IPS-18c (cell line): Measurements from ENCODE around the gene RIN3.

Experiments
- H3K4me3 ChIP-seq: 2 replicates; pipeline ENCODE4 v1.7.0; 2013; ENCODE audit warnings: low read depth, mild to moderate bottlenecking, low read length, moderate library complexity; ENCODE audit not compliant: insufficient read depth
- H3K9me3 ChIP-seq: one replicate; pipeline ENCODE4 v1.6.1; 2013; ENCODE audit warnings: mild to moderate bottlenecking, low read length, moderate library complexity; ENCODE audit not compliant: control insufficient read depth, insufficient read depth

Gene RIN3

GRCh38 chr14:92513204-92513965 is at the start of gene RIN3:
TSS of gene RIN3 (plus strand) at chr14:92513781. CDS start at chr14:92513933, 152 bp downstream.
- H3K9me3 ChIP-seq = no peaks in the 10 kb centered on the region
- H3K4me3 ChIP-seq = peak within 1 kb of the TSS; percentile 67

DNA sequence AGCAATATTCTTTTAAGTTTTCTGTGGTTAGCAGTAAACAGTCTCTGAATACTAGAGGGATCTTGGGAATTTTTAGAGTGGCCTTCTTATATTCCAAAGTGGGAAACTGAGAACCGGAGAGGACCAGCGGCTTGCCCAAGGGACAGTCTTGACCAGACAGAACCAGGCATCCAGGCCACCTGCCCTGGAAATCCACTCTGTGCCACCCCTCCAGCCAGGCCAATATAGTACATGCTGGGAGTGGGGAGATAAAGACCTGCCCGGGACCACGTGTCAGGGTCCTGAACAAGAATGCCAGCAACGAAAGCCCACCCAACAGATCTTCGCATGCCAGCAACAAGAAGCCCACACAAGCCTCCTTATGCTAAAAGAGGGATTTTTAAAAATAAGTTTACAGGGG is 49.4 kb upstream of the RIN3 start:
- no peaks in the 10 kb centered on the region for H3K9me3 ChIP-seq
- H3K4me3 ChIP-seq = no peak overlapping the region

DNA sequence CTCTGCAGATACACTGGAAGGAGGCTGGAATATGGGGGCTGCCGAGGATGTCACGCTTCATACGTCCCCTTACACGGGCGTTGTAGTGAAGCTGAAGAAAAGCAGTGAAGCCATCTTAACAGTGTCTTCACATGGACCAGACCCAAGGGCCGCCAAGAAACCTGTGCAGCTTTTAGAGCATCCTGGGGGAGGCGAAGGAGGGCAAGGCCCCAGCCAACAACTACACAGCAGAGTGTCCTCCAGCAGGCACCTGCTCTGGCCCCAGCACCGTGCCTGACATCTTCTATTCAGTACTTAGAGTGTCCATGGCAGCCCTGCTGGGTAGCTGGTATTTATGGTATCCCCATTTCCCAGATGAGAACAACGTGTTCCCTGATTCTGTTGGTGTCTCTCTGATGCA is 48.9 kb upstream of the RIN3 start:
- H3K9me3 ChIP-seq = no peaks in the 10 kb centered on the region
- no peak overlapping the region for H3K4me3 ChIP-seq

GRCh38 chr14:92465353-92466055 is 48.1 kb upstream of the RIN3 start:
- no peak overlapping the region for H3K4me3 ChIP-seq
- no peaks in the 10 kb centered on the region for H3K9me3 ChIP-seq

GRCh38 chr14:92466059-92466458 is 47.5 kb upstream of the RIN3 start:
- Histone ChIP-seq H3K4me3 (no peak overlapping the region), H3K9me3 (no peaks in the 10 kb centered on the region)

GRCh38 chr14:92469515-92469914 is 44.1 kb upstream of the RIN3 start:
- no peak overlapping the region for H3K4me3 ChIP-seq
- H3K9me3 ChIP-seq = no peaks in the 10 kb centered on the region

DNA sequence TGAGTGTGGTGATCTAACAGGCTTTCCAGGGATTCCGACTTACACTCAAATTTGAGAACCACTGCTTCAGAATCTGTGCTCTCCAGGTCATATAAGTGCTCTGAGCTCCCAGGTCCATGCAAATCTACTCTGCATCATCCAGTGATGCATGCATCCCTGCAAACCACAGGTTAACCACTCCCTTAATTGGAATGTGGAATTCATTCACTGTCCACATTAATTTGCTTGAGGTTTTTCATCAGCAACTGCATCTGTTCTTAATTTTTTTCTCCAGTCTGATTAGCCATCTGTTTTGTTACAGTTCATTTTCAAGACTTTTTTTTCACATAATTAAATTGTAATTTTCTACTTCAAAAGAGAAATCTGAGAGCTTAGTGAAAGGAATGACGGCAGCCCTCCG is 43.4 kb upstream of the RIN3 start:
- Histone ChIP-seq H3K4me3 (no peak overlapping the region), H3K9me3 (no peaks in the 10 kb centered on the region)

- no peaks in the 10 kb centered on the region for H3K9me3 ChIP-seq
Measured at GRCh38 chr14:92470811-92471210, 42.8 kb upstream of the RIN3 start.

DNA sequence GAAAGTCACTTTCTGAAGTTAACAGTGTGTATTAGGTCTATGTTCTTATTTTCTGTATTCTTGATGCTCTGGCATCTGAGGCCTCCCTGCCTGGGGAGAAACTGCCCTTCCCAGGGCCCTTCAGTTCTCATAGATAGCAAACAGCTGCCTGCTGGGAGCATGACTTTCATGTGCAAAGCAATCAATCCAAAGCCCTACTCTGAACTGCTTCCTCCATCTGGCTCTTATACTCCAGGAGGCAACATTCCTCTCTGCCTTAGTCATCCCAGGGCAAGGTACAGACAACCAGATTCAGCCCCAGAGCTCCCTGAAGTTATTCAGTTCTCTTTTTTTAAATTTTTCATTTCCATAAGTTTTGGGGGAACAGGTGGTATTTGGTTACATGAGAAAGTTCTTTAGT is 41.7 kb upstream of the RIN3 start:
- Histone ChIP-seq H3K9me3 (no peaks in the 10 kb centered on the region), H3K4me3 (no peak overlapping the region)

More at GRCh38 chr14:92470811-92471210, 42.8 kb upstream of the RIN3 start:
- H3K4me3 ChIP-seq = no peak overlapping the region

GRCh38 chr14:92472860-92473259 is 40.7 kb upstream of the RIN3 start:
- Histone ChIP-seq H3K9me3 (no peaks in the 10 kb centered on the region), H3K4me3 (no peak overlapping the region)

DNA sequence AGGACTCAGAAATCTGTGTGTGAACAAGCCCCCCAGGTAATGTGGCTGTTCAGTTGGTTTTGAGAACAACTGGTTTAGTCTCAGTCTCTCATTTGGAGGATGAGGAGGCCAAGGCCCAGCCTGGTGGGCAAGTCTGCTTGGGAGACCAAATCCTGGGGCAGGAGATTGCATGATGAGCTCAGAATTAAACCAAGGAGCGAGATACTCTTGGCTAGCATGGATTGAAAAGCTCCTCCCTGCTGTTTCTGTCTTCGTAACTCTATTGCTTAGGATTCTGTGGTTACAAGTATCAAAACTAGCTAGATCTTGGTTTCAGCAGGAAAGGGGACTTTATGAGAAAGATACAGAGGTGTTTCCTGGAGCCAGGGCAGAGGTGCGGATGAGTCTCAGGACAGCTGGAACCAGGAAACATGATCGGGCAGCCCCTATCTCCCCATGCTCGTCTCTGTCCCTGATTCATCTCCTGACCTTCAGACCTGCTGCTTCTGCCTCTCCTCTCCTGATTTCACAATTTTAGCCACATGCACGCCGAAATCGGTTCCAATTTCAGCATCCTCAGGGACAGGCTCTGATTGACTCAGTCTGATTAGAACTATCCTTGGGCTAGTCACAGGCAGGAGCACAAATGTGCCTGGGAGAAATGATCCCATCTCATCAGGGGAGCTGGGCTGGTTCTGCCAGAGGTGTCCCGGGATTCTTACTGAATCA is 40.2 kb upstream of the RIN3 start:
- H3K4me3 ChIP-seq = no peak overlapping the region

GRCh38 chr14:92473969-92474535 is 39.5 kb upstream of the RIN3 start:
- Histone ChIP-seq H3K9me3 (no peaks in the 10 kb centered on the region), H3K4me3 (no peak overlapping the region)

More for the DNA sequence above, 40.2 kb upstream of the RIN3 start:
- no peaks in the 10 kb centered on the region for H3K9me3 ChIP-seq

DNA sequence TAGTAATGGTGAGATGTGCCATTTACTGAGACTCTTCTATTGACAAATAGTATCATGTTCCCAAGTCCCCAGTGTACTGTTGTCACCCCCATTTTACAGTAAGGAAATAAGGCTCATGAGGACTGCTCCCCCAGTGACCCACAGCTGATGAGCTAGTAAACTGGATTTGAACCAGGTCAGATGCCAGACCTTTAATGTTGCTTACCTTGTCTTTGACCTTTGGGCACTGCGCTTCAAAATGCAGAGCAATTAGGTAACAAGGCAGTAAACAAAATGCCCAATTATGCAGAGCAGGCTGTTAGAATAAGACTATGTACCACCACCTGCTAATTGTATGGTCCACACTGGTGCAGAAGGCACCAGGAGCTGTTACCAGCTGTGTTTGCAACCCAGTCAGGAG is 38.5 kb upstream of the RIN3 start:
- Histone ChIP-seq H3K4me3 (no peak overlapping the region), H3K9me3 (no peaks in the 10 kb centered on the region)

- H3K4me3 ChIP-seq = no peak overlapping the region
- H3K9me3 ChIP-seq = no peaks in the 10 kb centered on the region
Measured at GRCh38 chr14:92475451-92476187, 38.0 kb upstream of the RIN3 start.

DNA sequence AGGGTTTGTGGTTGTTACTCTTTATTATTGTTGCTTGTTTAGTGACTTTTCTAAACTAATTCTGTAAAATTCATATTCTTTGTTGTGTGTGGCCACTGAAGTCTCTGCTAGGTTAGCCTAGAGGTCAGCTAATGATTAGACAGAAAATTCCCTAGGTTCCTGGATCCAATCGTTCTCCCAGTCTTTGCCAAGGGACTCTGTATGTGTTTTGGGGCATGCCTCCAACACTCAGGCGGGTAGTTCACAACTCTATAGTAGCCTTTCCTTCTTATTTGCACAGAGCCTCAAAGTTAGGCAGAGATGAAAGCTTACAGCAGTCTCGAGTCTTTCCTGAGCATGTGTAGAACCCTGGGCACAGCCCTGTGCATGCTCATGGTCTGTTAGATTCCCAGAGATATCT is 32.7 kb upstream of the RIN3 start:
- Histone ChIP-seq H3K4me3 (no peak overlapping the region), H3K9me3 (peaks cover 2% of the 10 kb centered on the region)

DNA sequence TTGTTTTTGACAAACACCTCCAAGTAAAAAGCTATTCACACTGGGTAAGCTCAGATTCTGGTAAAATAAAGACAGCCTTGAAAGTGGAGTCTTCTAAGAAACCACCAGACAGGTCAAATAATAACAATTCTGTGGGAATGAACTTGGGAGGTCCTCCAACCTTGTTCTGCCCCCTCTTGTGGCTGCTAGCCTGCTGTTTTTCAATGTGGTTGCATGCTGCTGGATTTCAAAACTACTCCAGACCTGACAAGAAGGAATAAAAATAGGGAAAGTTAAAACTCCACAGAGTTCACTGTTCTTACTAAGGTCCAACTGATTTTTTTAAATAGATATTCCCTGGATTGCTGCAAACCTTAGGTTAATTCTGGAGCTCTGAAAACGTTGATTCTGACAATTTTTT is 32.2 kb upstream of the RIN3 start:
- H3K9me3 ChIP-seq = peaks cover 2% of the 10 kb centered on the region

More for the DNA sequence above, 32.2 kb upstream of the RIN3 start:
- no peak overlapping the region for H3K4me3 ChIP-seq
